Peyer's patch (tissue), 4 donors: Measurements from ENCODE around the gene RABL6. TPM values are rescaled to one million over a fixed set of nuclear protein-coding genes. Genes with fewer than 3 reads are reported as not detected.

Experiments
- DNase-seq, 3 donors: peaks; one replicate each; pipeline ENCODE4 v3.0.0-alpha.2; 2017 to 2019
- H3K27ac ChIP-seq, 4 donors: fragments of 200-600 bp; sonication (generic); one replicate each; pipeline ENCODE4 v1.5.1; 2016 to 2019
- H3K27me3 ChIP-seq, 2 donors: fragments of 200-600 bp; sonication (generic); one replicate each; pipeline ENCODE4 v1.5.1; 2019
- H3K36me3 ChIP-seq, 3 donors: fragments of 200-600 bp; sonication (generic); one replicate each; pipeline ENCODE4 v1.5.1; 2016 to 2019
- H3K4me1 ChIP-seq, 4 donors: fragments of 200-600 bp; sonication (generic); one replicate each; pipeline ENCODE4 v1.5.1; 2016 to 2019
- H3K4me3 ChIP-seq, 4 donors: fragments of 200-600 bp; sonication (generic); 1 replicate in 3 of 4; 2 replicates in 1 of 4; pipeline ENCODE4 v1.5.1; 2016 to 2019; ENCODE audit warnings: mild to moderate bottlenecking in 1 of 4
- H3K9me3 ChIP-seq, 4 donors: fragments of 200-600 bp; sonication (generic); one replicate each; pipeline ENCODE4 v1.5.1; 2016 to 2019; ENCODE audit warnings: mild to moderate bottlenecking in 1 of 4
- POLR2A ChIP-seq, 2 donors: fragments of 450-650 bp; IDR thresholded peaks; one replicate each; pipeline ENCODE4 v1.5.1; 2017; ENCODE audit warnings: antibody characterized with exemption in 2 of 2, mild to moderate bottlenecking in 2 of 2, moderate library complexity in 2 of 2
- total RNA-seq, 4 donors: library from RNA; depleted of rRNA; stranded (reverse); fragments of >200 nt; gene quantifications; one replicate each; pipeline ENCODE4 v1.1.0, GENCODE V29; 2016
- TF ChIP-seq, protein P1 (sequence below), 6 experiments: fragments of 450-650 bp in 4 of 6; fragments of 200-600 bp in 2 of 6; sonication (generic) in 1 of 6; IDR thresholded peaks; one replicate each; pipeline ENCODE4 v1.5.1; 2017 to 2019; ENCODE audit warnings: antibody characterized with exemption in 6 of 6, mild to moderate bottlenecking in 3 of 6, moderate library complexity in 1 of 6

The RABL6 gene
- total RNA-seq, 4 donors from 2014 or later, result 98.4 to 187 (median 134) TPM

DNA sequence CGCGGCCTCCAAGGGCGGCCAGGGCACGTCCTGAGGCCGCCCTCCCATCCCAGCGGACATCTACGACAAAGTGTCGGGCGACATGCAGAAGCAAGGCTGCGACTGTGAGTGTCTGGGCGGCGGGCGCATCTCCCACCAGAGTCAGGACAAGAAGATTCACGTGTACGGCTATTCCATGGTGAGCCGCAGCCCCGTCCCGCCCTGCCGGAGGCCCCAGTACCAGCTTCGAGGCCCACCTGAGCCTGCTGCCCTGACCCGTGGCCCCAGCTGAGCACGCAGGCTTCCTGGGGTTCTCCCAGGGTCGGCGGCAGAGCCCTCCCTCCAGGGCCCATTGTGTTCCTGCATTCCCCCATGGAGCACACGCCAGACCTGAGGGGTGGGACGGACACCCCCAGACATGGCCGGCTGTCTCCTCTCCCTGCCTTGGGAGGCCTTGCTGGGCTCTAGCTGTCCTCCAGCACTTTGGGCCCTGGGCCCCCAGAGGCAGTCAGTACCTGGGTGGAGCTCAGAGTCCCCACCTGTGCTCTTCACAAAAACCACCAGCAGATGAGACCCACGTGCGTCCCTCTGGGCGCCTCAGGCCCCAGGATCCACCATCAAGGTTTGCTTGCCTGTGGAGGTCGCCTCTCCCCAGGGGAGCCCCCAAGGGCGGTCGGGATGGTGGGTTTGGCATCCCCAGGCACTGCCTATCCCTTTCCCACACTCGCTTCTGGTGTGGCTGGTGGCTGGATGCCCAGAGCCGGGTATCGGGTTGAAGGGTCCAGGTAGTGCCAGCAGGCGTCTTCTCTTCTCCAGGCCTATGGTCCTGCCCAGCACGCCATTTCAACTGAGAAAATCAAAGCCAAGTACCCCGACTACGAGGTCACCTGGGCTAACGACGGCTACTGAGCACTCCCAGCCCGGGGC lies 42.5 kb downstream of the RABL6 start:
- peak overlapping the region; percentile 73 to 84 (median 78) for H3K4me3 ChIP-seq
- H3K9me3 ChIP-seq, result no peaks in the 10 kb centered on the region
- peaks cover 0 to 13% of the 10 kb centered on the region in 2 donors for H3K27me3 ChIP-seq
- TF ChIP-seq, protein P1, sequence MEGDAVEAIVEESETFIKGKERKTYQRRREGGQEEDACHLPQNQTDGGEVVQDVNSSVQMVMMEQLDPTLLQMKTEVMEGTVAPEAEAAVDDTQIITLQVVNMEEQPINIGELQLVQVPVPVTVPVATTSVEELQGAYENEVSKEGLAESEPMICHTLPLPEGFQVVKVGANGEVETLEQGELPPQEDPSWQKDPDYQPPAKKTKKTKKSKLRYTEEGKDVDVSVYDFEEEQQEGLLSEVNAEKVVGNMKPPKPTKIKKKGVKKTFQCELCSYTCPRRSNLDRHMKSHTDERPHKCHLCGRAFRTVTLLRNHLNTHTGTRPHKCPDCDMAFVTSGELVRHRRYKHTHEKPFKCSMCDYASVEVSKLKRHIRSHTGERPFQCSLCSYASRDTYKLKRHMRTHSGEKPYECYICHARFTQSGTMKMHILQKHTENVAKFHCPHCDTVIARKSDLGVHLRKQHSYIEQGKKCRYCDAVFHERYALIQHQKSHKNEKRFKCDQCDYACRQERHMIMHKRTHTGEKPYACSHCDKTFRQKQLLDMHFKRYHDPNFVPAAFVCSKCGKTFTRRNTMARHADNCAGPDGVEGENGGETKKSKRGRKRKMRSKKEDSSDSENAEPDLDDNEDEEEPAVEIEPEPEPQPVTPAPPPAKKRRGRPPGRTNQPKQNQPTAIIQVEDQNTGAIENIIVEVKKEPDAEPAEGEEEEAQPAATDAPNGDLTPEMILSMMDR (IDR thresholded peaks at IDR 0.05), result no peak
- no peak for TF ChIP-seq POLR2A (IDR thresholded peaks at IDR 0.05)
- DNase-seq, result no peak
- peaks cover 9 to 43% (median 23%) of the 10 kb centered on the region in 4 donors for H3K4me1 ChIP-seq
- peak overlapping the region; percentile 85 to 97 (median 92) for H3K27ac ChIP-seq
- peaks cover 0 to 11% (median 0%) of the 10 kb centered on the region in 3 donors for H3K36me3 ChIP-seq

DNA sequence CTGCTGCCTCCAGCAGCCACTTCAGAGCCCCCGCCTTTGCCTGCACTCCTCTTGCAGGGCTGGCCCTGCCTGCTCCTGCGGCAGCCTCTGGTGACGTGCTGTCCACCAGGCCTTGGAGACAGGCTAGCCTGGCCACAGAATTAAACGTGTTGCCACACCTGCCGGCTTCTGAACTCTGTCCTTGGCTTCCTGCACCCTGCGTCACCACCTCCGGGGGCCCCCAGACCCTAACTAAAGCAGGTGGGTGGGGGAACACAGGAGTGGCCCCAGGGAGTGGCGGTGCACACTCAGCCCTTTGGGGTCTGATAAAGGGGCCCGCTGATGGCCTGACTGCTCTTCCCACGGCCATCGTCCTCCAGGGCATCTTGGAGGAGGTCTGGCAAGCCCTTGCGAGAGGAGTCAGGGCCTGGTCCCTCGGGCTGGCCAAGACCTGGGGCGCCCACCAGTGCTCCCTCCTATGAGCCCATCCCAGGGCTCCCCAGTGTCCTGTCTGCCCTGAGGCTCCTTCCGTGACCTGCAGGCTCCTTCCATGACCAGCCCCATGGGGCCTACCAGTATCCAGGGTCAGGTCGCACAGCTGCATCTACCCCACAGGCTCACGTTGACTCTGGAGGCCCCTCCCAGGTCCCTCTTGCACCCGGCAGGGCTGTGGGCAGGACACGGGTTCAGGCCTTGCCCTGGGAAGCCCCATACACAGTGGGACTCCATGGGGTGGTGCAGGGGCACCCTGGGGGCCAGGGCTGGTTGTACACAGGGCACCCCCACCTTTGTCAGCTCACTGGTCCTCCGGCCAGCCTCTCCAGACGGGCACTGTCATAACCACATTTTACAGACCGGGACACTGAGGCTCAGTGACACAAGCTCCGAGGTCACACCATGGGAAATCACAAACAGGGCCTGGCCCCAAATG lies 43.4 kb downstream of the RABL6 start:
- no peak for DNase-seq
- Histone ChIP-seq H3K4me1 (peaks cover 9 to 43% (median 23%) of the 10 kb centered on the region in 4 donors), H3K4me3 (no peak overlapping the region), H3K9me3 (no peaks in the 10 kb centered on the region), H3K27ac (peak overlapping the region in 1 of 4 donors; percentile 50), H3K36me3 (peaks cover 0 to 11% (median 0%) of the 10 kb centered on the region in 3 donors), H3K27me3 (peaks cover 0 to 5% of the 10 kb centered on the region in 2 donors)
- TF ChIP-seq, protein P1 (IDR thresholded peaks at IDR 0.05), result no peak
- no peak for TF ChIP-seq POLR2A (IDR thresholded peaks at IDR 0.05)

DNA sequence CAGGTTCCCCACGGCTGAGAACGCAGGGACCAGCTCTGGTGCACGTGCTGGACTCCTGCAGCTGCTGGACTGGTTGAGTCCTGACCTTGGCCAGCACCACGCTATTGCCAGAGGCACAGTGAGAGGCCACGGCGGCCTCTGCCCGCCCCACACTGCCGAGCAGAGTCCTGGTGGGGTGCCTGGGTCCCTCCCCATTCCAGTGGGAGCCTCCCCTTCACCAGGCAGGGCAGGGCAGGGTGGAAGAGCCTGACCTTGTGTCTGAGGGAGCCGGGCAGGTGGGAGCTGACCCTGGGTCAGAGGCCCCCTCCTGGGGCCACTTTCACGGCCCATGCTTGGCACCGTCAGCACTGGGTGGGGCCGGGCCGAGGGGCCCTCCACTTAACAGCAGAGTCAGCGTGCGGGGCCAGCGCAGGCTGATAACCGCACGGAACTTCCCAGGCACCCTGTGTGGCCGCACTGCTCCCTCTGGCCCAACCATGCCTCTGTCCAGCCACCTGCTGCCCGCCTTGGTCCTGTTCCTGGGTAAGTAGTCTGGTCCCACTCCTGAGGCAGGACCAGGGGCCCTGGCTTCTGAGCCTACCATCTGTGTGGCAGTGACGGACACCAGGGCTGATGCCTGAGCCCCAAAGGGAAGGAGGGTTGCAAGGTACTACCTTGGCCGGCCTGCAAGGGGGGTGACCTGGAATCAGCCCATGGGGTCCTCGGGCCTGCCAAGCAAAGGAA lies 44.4 kb downstream of the RABL6 start, which contains the start of gene MAMDC4:
TSS of gene MAMDC4 (plus strand) at position 406 of the 723 bp plus-strand sequence. CDS start at position 477, 71 bp downstream.
- no peak within 1 kb of the TSS for H3K4me3 ChIP-seq
- H3K27me3 ChIP-seq, result no peaks in the 10 kb centered on the region
- peak within 1 kb of the TSS in 1 of 4 donors; percentile 50 for H3K27ac ChIP-seq
- TF ChIP-seq, protein P1 (IDR thresholded peaks at IDR 0.05), result no peak
- peak in 1 of 2 donors; percentile 19 for TF ChIP-seq POLR2A (IDR thresholded peaks at IDR 0.05)
- H3K9me3 ChIP-seq, result no peaks in the 10 kb centered on the region
- peaks cover 9 to 33% (median 18%) of the 10 kb centered on the region in 4 donors for H3K4me1 ChIP-seq
- peaks cover 0 to 11% (median 0%) of the 10 kb centered on the region in 3 donors for H3K36me3 ChIP-seq
- DNase-seq, result peak in 1 of 3 donors; percentile 62

GRCh38 chr9:136852664-136853595 lies 45.2 kb downstream of the RABL6 start:
- Histone ChIP-seq H3K4me1 (peaks cover 11 to 37% (median 16%) of the 10 kb centered on the region in 4 donors), H3K4me3 (no peak overlapping the region), H3K36me3 (peaks cover 0 to 11% (median 0%) of the 10 kb centered on the region in 3 donors), H3K27ac (peak overlapping the region in 1 of 4 donors; percentile 50), H3K27me3 (no peaks in the 10 kb centered on the region), H3K9me3 (no peaks in the 10 kb centered on the region)
- DNase-seq, result peak in 1 of 3 donors; percentile 51
- TF ChIP-seq POLR2A (IDR thresholded peaks at IDR 0.05), result no peak
- TF ChIP-seq, protein P1 (IDR thresholded peaks at IDR 0.05), result no peak
